KOPT-K1 (cell line): ENCODE data around the gene ZNF649.
"Not testable (repeated sequence)": the region's sequence is repeated elsewhere in the genome, so short reads cannot be mapped to it uniquely, and the experiment has no call there.

ENCODE experiments used
- H3K27ac ChIP-seq: fragments of 200-600 bp; sonication (generic); 2 replicates; pipeline ENCODE4 v1.5.1; 2016; ENCODE audit warnings: antibody characterized with exemption, mild to moderate bottlenecking, low read depth, low read length; ENCODE audit not compliant: poor library complexity, severe bottlenecking
- H3K36me3 ChIP-seq: fragments of 200-600 bp; sonication (generic); 2 replicates; pipeline ENCODE4 v1.5.1; 2017; ENCODE audit warnings: antibody characterized with exemption, mild to moderate bottlenecking, low read length, moderate library complexity; ENCODE audit not compliant: insufficient read depth
- H3K9me3 ChIP-seq: fragments of 200-600 bp; sonication (generic); 2 replicates; pipeline ENCODE4 v1.5.1; 2017; ENCODE audit warnings: antibody characterized with exemption, low read length, mild to moderate bottlenecking; ENCODE audit not compliant: insufficient read depth, poor library complexity, severe bottlenecking

The ZNF649 gene

DNA sequence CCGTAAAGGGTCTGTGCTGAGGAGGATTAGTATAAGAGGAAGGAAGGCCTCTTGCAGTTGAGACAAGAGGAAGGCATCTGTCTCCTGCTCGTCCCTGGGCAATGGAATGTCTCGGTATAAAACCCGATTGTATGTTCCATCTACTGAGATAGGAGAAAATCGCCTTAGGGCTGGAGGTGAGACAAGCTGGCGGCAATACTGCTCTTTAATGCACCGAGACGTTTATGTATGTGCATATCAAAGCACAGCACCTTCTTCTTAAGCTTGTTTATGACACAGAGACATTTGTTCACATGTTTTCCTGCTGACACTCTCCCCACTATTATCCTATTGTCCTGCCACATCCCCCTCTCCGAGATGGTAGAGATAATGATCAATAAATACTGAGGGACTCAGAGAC, 1.3 kb upstream of the ZNF649 start:
- not testable (repeated sequence) for H3K36me3 ChIP-seq, H3K27ac ChIP-seq
- H3K9me3 ChIP-seq: peaks cover 36% of the 10 kb centered on the region

GRCh38 chr19:51905639-51906038, 822 bp upstream of the ZNF649 start:
- not testable (repeated sequence) for H3K27ac ChIP-seq, H3K36me3 ChIP-seq
- H3K9me3 ChIP-seq: peaks cover 41% of the 10 kb centered on the region

- Histone ChIP-seq H3K36me3 (no peaks in the 10 kb centered on the region), H3K27ac (no peak overlapping the region), H3K9me3 (peaks cover 43% of the 10 kb centered on the region)
Observed at GRCh38 chr19:51905206-51905605, 389 bp upstream of the ZNF649 start.

DNA sequence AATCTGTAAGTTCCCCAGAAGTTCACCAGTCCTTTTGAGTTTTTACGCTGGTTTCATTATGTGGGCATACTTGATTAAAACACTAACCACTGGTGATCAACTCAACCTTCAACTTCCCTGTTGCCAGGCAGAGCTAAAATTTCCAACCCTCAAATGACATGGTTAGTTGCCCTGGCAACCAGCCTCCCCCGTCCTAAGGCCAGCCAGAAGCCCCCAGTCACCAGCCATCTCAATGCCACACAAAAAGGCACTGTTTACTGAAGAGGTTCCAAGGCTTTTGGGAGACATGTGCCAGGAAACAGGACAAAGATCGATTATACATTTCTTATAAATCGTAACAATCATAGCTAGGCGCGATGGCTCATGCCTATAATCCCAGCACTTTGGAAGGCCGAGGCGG, 1.6 kb downstream of the ZNF649 start:
- no peaks in the 10 kb centered on the region for H3K36me3 ChIP-seq
- no peak overlapping the region for H3K27ac ChIP-seq
- H3K9me3 ChIP-seq: peaks cover 59% of the 10 kb centered on the region

GRCh38 chr19:51901860-51902259, 3.0 kb downstream of the ZNF649 start:
- Histone ChIP-seq H3K27ac (no peak overlapping the region), H3K36me3 (no peaks in the 10 kb centered on the region), H3K9me3 (peaks cover 61% of the 10 kb centered on the region)

GRCh38 chr19:51891193-51891747, 13.5 kb downstream of the ZNF649 start:
- Histone ChIP-seq H3K36me3 (no peaks in the 10 kb centered on the region), H3K9me3 (peaks cover 67% of the 10 kb centered on the region), H3K27ac (no peak overlapping the region)

DNA sequence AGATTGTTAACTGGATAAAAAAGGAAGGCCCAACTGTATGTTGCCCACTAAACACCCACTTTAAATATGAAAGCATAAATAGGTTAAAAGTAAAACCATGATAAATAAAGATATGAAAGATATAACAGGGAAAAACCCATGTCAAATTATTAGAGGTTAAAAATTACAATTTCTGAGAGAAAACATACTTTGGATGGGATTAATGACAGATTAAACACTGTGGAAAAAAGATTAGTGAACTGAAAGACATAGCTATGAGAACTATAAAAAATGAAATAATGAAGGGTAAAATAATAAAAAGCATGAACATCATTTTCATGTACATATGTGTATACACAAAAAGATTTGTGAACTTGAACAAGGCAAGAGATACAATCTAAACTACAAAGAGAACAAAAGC, 14.9 kb downstream of the ZNF649 start:
- H3K9me3 ChIP-seq: peaks cover 71% of the 10 kb centered on the region
- H3K27ac ChIP-seq: no peak overlapping the region
- no peaks in the 10 kb centered on the region for H3K36me3 ChIP-seq

DNA sequence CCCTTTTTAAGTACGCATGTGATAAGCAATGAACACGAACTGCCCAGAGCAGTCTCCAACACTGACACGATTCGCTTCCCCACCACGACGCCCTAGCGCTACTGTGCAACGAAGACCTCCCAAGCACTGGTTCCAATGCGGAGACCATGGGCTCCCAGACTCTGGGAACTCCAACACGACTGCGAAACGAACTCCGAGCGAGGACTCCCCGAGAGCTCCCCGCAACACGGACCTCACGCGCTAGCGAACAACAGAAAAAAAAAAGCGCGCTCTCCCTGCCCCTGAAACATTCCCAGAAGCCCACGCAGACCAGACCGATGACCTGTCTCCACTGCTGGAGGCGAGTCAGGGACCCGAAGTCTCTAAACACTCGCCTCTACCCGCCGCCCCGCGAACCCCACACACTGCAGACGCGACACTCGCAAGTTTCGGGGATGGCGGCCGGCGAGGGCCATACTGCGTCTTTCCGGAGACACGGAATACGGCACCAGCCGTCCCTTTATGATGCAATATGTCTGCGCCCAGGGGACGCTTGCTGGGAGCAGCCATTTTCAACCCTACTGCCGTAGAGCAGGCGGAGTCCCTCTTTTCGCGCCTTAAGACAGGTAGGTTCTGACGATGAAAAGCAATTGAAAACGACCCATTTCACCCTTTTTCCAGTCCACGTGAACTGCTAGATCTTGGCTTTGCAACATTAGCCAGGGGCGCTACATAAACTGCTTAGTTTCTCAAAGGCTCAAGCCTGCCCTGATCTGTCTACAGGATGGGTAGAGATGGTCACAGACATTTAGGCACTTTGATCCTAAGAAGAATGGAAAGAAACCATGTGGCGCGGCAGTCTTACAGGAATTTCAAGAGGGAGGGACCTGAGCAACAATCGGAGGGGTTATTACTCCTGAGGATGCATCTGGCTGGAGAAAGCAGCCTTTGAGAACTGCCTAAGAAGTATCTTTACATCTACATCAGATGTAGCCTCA, 17.0 kb downstream of the ZNF649 start, which contains the start of gene ZNF577:
TSS of gene ZNF577 (minus strand) at position 430 of the 977 bp plus-strand sequence. CDS start 7,569 bp downstream, outside the sequence.
- H3K27ac ChIP-seq: no peak within 1 kb of the TSS
- no peaks in the 10 kb centered on the region for H3K36me3 ChIP-seq
- peaks cover 63% of the 10 kb centered on the region for H3K9me3 ChIP-seq

DNA sequence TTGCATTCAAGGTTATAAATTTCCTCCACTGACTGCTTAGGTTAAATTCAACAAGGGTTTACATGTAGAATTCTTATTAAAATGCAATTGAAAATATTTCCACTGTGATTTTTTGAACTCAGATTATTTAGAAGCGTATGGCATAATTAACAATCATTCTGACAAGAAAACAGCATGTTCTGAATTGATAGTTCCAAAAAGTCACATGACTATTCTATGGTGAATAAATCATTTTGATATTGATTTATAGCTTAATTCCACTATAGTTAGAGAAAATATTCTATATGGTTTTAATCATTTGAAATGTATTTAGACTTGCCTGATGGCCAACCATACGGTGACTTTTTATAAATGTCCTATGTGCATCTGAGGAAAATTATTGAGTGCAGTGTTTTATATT, 20.1 kb downstream of the ZNF649 start:
- Histone ChIP-seq H3K36me3 (no peaks in the 10 kb centered on the region), H3K27ac (no peak overlapping the region), H3K9me3 (peaks cover 38% of the 10 kb centered on the region)

DNA sequence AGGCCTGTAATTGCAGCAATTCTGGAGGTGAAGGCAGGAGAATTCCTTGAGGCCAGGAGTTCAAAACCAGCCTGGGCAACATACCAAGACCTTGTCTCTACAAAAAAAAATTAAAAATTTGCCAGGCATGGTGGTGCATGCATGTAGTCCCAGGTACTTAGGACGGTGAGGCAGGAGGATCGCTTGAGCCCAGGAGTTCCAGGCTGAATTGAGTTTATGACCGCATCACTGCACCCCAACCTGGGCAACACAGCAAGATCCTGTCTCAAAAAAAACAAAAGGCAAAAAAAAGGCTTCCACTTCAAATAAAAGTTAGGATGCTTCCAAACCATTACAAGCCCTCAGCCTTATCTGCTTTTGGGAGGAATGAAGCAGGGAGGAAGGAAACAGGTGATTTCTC, 22.3 kb downstream of the ZNF649 start:
- Histone ChIP-seq H3K27ac (no peak overlapping the region), H3K9me3 (peaks cover 20% of the 10 kb centered on the region), H3K36me3 (no peaks in the 10 kb centered on the region)

DNA sequence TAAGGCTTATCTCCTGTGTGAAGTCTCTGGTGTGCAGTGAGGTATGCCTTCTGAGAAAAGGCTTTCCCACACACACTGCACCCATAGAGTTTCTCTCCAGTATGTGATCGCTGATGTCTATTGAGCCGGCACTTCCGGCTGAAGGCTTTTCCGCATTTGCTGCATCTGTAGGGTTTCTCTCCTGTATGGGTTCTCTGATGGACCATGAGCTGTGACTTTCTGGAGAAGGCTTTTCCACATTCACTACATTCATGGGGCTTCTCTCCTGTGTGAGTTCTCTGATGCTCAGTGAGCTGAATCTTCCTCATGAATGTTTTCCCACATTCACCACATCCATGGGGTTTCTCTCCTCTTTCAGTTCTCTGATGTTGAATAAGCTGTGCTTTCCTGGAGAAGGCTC, 31.7 kb downstream of the ZNF649 start:
- peaks cover 67% of the 10 kb centered on the region for H3K9me3 ChIP-seq
- no peaks in the 10 kb centered on the region for H3K36me3 ChIP-seq

DNA sequence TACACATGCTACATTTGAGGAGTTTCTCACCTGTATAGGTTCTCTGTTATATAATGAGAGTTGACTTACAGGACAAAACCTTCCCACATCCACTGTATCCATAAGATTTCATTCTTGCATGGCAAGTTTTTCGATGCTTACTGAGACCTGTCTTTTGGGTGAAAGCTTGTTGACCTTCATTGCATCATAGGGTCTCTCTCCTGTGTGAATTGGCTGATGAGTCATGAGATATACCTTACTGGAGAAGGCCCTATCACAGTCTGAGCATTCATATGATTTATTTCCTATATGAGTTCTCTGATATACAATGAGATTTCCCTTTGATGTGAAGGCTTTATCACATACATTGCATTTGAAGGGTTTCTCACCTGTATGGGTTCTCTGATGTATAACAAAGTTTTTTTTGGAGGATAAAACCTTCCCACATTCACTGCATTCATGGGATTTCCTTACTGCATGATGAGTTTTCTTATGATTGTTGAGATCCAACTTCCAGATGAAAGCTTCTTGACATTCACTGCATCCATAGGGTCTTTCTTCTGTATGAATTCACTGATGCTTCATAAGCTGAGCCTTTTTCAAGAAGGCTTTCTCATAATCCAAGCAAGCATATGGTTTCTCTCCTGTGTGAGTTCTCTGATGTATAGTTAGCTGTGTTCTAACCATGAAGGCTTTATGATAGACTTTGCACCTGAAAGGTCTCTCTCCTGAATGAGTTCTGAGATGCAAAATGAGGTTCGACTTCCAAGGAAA, 42.8 kb downstream of the ZNF649 start:
- no peaks in the 10 kb centered on the region for H3K36me3 ChIP-seq
- H3K27ac ChIP-seq: no peak overlapping the region
- H3K9me3 ChIP-seq: peaks cover 69% of the 10 kb centered on the region

More for the DNA sequence above, 31.7 kb downstream of the ZNF649 start:
- H3K27ac ChIP-seq: no peak overlapping the region
